ENCODE data around the gene NUP62.

The NUP62 gene

DNA sequence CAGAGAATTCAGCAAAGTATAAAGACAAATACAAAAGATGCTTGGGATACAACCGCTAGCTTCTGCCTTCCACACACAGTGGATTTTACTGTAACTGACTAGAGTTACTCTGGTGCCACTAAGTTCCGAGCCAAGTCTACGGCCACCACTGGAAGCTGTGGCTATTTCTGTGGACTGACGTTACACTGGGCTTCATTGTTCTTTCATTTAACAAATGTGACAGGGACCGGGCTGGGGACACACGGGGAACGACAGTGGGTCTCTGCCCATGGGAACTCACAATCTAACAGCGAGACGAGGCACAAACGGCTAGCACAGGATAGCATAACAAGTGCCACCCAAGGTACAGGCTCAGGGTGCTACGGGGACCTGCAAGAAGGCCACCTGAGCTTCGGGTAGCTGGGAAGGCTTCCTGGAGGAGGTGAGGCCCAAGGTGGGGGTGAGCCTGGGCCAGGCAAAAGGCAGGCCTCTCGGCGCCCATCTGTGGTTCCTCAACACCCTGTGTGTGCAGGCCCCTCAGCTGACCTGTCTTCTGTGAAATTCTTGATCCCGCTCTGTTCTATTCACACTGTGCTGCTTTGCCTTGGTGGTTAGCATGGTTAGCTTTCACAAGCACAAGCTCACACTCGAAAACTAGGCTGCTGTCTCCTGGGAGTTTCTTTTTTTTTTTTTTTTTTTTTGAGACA lies 22.3 kb downstream of the NUP62 start:
- no peak for DNase-seq (ENCODE audit: low read depth in 1 of 2, low spot score in 1 of 2)

DNA sequence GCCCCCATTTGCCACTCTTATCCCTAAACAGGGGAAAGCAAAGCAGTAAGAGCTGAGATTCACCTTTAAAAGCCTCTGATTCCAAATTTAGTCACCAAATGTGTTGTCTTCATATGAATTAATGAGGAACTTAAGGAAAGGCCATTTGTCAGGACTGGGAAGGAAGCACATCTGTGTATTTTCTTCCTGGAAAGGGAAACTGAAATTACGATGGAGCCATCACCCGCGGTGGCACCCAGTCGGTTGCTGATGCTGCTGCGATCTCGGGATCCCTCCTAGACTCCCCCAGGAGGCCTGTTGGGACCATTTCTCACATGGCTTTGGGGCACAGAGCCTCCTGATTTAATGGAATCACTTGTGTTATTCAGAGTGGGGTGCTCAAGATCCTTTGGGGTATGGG lies 25.2 kb downstream of the NUP62 start:
- DNase-seq (ENCODE audit: low read depth in 1 of 2, low spot score in 1 of 2), result no peak

DNA sequence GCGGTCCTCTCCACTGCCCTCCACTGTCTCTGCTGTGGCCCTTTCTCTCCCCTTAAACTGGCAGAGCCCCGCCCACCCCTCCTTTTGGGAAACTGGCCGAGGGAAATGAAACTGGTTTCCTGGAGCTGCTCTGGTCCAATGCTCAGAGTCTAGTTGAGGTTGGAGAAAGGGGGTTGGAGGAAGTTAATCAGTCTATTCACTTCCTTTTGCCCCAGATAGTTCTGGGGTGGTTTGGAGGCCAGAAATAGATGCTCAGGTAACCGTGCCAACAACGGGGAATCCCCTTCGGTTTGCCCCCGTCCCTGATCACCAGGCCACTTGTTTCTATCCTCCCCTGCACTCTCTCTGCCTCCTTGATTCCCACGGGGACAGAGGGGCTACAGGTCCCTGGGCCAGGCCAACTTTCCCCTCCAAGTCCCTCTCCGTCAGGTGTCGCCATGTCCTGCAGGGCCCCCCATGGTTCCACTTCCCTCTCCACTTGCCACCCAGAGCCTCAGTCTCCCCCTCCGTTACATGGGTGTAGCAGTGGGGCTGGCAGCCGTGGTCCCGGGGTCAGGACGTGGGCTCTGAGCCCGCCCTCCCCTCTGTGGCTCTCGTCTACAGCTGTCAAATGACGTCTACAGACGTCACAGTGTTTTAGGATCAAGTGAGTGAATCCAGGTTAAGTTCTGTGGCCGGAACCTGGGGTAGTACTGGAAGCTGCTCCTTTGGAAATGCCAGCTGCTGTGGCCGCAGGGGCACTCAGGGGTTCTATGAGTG lies 32.3 kb downstream of the NUP62 start, which contains the start of gene IL4I1:
IL4I1 (minus strand) TSS at position 25 of the 759 bp plus-strand sequence. CDS start 727 bp downstream, outside the sequence.
- peak; percentile 37 to 48 for DNase-seq (ENCODE audit: low read depth in 1 of 2, low spot score in 1 of 2)

DNA sequence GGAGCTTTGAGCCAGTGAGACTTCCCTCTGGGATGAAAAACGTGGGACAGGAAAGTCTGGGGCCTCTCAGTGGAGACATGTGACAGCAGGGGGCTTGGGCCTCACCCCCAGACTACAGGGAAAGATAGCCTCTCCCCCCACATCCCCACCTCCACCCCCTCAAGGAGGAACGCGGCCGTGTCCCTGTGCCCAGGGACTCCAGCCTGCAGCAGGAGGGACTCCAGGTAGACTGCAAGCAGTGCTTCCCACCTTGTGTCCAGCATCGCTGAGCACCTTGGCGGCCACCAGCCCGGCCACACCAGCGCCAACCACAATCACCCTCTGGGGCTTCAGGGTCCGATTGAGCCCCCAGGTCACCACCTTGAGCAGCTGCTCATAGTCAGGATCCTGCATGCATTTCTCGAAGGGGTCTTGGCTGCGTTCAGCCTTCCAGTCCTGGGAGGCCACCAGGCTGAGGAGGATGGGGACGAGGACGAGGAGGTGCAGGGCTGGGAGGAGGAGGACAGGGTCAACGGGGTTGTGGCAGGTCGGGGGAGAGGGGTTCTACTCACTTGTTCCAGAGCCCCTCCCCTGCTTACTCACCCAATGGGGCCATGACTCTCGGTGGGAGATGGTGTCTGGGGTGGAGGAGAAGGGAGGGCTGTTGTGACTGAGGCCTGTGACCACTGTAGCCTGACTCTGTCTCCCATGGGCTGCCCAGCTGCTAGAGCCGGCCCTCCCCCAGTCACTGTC lies 33.6 kb downstream of the NUP62 start:
- DNase-seq (ENCODE audit: low read depth in 1 of 2, low spot score in 1 of 2), result no peak

DNA sequence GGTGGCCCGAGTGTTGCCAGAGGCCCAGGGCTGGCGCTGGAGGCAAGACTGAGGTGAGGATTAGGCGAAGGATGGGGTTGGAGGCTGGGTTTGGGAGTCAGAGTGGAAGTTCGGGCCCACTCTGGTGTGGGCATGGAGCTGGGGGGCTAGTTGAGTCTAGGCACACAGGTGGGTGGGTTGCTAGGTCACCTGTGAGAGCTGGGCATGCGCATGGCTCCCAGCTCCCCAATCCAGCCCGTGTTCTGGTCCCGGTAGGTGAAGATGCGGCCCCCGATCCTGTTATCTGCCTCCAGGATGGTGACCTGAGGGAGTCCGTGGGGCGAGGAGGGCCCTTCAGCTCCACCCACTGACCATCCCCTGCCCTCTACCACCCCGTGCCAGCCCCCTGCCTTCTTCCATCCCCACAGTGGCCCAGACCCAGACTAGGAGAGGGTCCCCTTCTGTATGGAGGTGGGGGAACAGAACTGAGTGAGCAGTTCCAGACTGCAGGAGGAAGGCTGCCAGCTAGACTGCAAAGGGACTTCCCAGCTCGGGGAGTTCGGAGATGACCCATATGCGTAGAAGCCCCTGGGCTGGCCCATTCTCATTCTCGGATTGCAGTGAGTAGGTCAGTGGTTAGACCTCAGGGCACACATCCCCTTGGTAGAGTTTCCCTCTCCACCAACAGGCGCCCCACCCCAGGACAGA lies 34.3 kb downstream of the NUP62 start:
- DNase-seq (ENCODE audit: low read depth in 1 of 2, low spot score in 1 of 2), result no peak

DNA sequence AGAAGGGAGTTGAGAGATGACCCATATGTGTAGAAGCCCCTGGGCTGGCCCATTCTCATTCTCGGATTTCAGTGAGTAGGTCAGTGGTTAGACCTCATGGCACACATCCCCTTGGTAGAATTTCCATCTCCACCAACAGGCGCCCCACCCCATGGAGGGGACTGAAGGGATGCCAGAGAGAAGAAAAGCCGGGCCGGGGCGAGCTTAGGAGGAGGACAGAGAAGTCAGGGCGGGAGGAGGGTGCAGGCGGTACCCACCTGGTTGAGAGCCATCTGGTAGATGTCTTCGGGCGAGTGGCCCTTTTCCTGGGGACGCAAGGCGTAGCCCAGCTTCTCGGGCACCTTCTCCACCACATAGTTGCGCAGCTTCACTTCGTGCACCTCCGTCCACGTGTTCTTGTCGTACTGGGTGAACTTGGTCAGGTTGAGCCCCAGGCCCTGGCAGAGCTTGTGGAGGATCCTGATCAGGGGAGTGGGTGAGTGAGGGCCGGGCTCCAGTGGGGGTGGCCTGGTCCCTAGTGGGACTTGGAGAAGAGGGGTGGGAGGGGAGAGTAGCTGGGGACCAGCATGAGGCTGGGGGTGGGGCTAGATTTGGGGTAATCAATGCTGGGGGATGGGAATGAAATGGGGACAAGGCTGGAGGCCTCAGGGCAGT lies 35.2 kb downstream of the NUP62 start:
- no peak for DNase-seq (ENCODE audit: low read depth in 1 of 2, low spot score in 1 of 2)

DNA sequence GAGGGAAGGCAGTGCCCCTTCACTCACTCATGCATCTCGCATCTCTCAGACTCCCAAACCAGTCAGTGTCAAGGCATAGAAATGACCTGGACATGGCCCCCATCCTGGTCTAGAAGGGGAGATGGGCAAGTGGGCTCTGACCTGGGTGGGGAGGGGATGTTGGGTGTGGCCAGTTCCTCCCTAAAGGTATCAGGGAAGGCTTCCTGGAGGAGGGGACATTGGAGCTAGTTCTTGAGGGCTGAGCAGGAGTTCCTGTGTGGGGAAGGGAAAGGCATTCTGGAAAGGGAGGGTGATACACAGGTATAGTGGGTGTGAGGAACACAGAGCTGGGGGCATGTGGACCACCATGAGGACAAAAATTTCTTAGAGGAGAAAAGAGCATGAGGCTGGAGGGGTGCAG lies 36.6 kb downstream of the NUP62 start:
- no peak for DNase-seq (ENCODE audit: low read depth in 1 of 2, low spot score in 1 of 2)

DNA sequence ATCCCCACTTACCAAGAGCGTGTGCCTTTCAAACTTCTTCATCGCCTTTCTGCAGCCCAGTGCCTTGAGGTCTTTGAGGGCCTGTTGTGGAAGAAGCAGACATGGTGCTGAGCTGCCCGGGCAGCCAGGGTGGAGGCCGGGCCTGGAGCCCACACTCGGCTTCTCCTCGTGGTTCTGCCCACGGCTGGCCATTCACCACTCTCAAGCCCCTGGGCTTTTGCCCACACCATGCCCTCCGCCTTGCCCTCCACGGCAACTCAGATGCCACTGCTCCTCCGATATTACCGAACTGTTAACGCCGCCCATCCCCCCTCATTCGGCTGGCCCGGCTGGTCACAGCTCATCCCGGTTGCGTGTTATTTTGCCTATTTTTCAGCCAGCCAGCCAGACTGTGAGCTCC lies 37.9 kb downstream of the NUP62 start:
- no peak for DNase-seq (ENCODE audit: low read depth in 1 of 2, low spot score in 1 of 2)

DNA sequence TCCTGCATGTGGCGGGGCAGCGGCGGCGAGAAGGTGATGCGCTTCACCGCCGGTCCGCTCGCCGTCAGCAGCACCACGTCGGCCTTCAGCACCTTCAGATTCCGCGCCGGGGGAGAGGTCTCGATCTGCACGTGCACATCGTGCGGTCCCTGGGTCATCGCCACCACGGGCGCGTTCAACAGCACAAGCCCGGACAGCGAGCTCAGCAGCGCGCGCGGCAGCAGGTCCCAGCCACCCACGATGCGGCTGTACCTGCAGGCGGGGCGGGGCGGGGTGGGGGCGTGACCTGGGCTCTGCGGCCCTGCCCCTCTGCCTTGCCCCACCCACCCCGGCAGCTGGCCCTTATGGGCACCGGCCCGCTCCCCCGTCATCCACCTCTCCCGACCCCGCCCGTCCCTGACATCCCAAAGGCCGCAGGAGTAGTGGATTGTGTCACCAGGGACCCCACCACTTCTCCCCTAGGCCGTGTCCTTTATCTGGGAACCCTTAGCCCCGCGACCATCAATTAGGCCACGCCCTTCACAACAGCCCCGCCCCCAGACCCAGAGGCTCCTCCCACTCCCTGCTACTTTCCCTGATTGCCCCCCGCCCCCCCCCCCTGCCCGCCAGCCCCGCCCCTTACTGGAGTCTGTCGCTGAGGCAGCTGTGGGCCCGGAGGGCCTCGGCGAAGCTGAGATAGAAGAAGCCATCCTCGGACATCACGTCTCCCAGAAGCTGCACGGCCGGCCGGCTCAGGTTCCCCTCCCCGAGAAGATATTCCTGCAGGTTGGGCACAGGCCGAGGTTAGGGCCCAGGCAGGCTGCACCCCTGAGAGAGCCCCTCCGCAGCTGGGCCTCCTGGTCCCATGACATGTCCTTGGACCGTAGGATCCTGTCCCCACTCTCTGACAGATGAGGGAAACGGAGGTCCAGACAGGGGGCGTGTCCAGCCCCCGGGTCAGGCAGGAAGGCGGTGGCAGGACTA lies 38.7 kb downstream of the NUP62 start:
- DNase-seq (ENCODE audit: low read depth in 1 of 2, low spot score in 1 of 2), result peak in 1 of 2 donors; percentile 54

DNA sequence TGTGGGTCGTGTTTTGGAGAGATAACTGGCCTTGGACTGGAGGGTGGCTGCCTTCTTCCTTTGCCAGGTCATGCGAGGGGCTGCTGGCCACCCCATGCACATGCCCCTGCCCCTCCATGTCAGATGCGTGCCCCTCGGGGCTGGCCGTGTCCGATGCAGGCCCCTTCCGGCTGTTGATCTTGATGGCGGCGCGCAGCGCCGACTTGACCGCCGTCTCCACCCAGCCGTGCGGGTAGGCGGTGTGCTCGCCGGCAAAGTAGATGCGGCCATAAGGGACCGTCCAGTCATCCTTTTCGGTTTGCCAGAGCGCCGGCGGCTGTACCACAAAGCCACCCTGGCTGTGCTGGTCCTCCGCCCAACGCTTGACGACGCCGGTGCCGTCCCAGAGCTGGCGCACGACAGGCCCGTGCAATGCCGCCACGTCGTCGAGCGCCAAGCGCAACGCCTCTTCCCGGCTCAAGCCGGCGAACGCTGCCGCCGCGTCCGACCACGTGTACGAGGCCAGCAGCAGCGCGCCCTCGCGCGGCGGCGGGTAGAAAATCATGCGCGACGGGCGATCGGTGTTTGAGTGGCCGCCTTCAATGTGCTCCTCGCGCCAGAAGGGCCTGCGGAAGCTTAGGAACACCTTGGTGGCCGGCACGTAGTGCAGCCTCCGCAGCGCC lies 39.5 kb downstream of the NUP62 start:
- DNase-seq (ENCODE audit: low read depth in 1 of 2, low spot score in 1 of 2), result peak; percentile 50 to 52

DNA sequence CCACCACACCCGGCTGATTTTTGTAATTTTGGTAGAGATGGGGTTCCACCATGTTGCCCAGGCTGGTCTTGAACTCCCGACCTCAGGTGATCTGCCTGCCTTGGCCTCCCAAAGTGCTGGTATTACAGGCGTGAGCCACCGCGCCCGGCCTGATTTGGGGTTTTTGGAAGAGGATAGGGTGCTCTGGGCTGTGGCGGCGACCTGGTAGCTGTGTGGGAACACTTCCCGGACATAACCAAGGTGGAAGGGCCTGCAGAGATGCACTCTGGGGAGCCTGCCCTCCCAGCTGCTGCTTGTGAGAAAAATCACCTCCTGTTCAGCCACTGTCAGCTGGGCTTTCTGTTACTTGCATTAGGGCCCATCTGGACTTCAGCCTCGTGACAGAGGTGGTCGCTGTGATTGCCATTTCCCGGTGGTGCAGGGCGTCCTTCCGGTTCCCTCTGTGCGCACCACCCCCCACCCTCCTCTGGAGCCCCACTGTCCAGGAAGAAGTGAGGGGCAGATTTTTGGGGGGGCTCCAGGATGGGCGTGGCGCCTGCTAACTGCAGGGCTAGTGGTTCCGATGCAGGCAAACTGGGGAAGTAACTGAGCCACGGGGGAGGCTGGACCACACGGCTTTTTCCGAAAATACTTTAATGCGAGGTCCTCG lies 40.1 kb downstream of the NUP62 start:
- no peak for DNase-seq (ENCODE audit: low read depth in 1 of 2, low spot score in 1 of 2)

DNA sequence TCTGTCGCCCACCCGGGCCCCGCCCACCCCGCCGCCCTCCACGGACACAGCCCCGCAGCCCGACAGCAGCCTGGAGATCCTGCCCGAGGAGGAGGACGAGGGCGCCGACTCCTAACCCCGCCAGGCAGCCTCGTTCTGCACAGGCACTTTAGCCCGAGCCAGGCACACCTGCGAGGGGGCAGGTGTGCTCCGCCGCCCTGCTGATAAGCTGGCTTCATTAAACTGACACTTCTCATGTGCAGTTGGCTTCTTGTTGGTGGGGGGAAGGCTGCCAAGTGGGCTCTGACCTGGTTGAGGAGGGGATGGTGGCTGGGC lies 40.8 kb downstream of the NUP62 start:
- no peak for DNase-seq (ENCODE audit: low read depth in 1 of 2, low spot score in 1 of 2)

DNA sequence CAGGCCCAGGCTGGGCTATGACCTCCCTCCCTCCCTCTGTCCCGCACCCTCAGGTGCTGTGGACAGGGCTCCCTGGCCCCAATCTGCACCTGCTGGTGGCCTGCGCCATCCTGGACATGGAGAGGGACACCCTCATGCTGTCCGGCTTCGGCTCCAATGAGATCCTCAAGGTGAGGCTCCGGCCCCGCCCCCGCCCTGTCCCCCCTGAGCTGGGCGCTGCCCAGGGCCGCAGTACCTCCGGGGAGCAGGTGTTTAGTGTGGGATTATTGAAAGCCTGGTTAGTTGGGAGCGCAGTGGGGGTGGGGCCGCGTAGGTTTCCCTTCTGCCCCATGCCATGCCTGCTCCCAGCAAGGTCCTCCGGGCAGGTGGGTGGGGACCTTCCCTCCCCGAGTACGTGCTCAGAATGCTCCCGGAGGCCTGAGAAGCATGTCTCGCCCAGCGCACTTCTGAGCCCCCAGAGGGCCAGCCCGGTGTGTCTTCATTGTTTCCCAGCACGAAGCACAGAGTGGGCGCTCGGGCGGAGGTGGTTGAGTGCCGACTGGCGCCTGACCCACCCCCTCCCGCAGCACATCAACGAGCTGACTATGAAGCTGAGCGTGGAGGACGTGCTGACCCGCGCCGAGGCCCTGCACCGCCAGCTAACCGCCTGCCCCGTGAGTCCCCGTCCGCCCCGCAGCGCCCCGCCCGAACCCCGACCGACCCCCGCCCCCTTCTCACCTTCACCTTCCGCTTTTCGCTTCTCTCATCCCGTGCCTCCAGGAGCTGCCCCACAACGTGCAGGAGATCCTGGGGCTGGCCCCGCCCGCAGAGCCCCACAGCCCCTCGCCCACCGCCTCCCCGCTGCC lies 41.4 kb downstream of the NUP62 start:
- no peak for DNase-seq (ENCODE audit: low read depth in 1 of 2, low spot score in 1 of 2)

DNA sequence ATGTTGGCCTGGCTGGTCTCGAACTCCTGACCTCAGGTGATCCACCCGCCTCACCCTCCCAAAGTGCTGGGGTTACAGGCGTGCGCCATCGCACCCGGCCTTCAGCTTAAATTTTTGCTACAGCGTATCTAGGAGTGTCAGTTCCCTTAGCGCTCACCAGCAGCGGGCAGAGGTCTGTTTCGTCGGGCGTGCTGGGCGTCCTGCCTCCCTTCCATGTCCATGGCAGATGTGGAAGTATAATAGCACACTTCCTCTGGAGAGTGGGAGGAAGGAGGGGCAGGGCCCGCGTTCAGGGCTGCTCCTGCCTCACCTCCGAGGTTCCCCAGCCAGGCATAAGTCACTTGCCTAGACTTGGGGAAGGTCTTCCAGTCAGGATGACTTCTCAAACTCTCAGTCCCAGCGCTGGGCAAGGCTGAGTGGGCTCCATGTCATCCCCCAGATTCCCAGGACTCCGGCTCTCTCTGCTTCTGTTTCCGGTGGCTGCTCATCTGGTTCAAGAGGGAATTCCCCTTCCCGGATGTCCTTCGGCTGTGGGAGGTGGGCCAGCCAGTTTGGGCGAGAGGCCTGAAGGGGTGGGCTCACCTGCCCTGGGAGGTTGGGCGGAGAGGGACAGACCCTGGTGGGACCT lies 42.2 kb downstream of the NUP62 start:
- DNase-seq (ENCODE audit: low read depth in 1 of 2, low spot score in 1 of 2), result no peak

DNA sequence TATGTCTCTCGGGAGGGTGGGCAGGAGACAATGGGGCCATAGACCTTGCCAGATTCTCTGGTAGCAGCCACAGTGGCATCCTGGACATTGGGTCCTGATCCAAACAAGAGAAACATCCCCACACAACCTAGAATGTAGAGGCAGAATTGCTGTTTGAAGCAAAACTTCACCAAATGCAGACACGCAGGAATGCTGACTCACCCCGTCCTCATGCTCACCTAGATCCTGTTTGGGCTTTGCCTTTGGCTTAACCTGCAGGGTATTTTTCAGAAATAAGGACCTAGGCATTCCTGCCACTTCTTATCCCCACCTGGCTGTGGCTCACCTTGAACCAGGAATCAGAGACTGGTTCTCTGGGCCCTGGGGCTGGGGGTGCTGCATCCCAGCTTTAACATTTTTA lies 44.5 kb downstream of the NUP62 start:
- no peak for DNase-seq (ENCODE audit: low read depth in 1 of 2, low spot score in 1 of 2)

DNA sequence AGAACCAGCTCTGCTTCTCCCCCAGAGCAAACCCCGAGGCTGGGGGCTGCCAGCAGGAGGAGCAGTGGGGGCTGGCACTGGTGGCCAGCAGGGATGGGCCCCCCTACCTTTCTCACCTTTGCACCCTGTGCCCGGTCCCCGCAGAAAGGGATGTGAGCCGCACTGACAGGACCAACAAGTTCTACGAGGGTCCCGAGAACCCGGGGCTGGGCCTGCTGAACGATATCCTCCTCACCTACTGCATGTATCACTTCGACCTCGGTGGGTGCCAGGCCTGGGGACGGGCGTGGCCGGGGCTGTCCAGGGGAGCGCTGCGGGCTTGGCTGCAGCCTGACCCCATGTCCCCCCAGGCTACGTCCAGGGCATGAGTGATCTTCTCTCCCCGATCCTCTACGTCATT lies 45.2 kb downstream of the NUP62 start:
- no peak for DNase-seq (ENCODE audit: low read depth in 1 of 2, low spot score in 1 of 2)

DNA sequence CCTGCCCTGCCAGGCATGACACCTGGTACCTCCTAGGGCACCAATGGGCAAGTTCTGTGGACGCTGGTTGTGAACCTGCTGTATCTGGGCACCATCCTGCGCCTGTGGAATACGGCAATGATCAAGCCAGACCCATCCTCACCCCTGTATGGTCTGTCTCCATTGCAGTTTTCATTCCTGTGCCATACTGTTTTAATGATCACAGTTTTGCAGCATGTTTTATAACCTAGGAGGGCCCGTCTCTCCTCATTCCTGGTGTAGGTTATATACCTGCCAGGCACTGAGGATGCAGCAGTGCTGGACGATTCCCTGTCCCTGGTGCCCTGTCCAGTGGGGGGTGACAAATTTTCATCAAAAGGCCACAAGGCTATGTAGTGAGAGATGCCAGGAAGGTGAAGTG lies 46.2 kb downstream of the NUP62 start:
- DNase-seq (ENCODE audit: low read depth in 1 of 2, low spot score in 1 of 2), result no peak

DNA sequence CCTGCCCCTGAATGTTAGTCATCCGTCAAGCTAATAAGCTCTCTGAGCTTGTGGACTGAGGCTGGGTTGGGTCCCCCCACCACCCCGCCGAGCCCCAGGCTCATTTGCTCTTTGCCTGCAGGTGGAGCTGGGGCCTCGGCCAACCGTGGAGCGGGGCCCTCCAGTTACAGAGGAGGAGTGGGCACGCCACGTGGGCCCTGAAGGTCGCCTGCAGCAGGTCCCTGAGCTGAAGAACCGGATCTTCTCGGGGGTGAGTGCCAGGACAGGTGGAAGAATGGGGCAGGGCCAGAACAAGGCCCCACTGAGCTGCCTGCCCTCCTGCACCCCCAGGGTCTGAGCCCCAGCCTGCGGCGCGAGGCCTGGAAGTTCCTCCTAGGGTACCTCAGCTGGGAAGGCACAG lies 46.7 kb downstream of the NUP62 start:
- DNase-seq (ENCODE audit: low read depth in 1 of 2, low spot score in 1 of 2), result no peak
